MM.1S (cell line): ENCODE measurements around the gene CDKN2A.
A peak's percentile ranks its signal among the peaks of the same experiment; 100 is the strongest.

Experiments
- DNase-seq: peaks from one replicate; pipeline ENCODE4 v3.0.0-alpha.2; 2015
- H2AFZ ChIP-seq: fragments of 300-600 bp; sonication (generic); 2 replicates; pipeline ENCODE4 v1.6.0; 2016; ENCODE audit warnings: antibody characterized with exemption, low read length
- H3F3A ChIP-seq: fragments of 300-600 bp; sonication (generic); 2 replicates; pipeline ENCODE4 v1.6.1; 2016; ENCODE audit warnings: mild to moderate bottlenecking, antibody characterized with exemption, low read length, moderate library complexity, mixed read lengths; ENCODE audit not compliant: insufficient read depth
- H3K27ac ChIP-seq: fragments of 300-600 bp; sonication (generic); 2 replicates; pipeline ENCODE4 v1.5.1; 2016; ENCODE audit warnings: mild to moderate bottlenecking, low read length
- H3K27me3 ChIP-seq: fragments of 300-600 bp; sonication (generic); replicated peaks from 2 replicates; pipeline ENCODE4 v1.6.0; 2016; ENCODE audit warnings: low read length; ENCODE audit not compliant: insufficient read depth
- H3K36me3 ChIP-seq: fragments of 300-600 bp; sonication (generic); replicated peaks from 2 replicates; pipeline ENCODE4 v1.6.1; 2016; ENCODE audit warnings: mild to moderate bottlenecking, low read length, mixed read lengths; ENCODE audit not compliant: insufficient read depth
- H3K4me1 ChIP-seq: fragments of 300-600 bp; sonication (generic); 2 replicates; pipeline ENCODE4 v1.6.1; 2016; ENCODE audit warnings: low read length, mixed read lengths
- H3K4me2 ChIP-seq: fragments of 300-600 bp; sonication (generic); 2 replicates; pipeline ENCODE4 v1.6.0; 2016; ENCODE audit warnings: low read depth, low read length
- H3K4me3 ChIP-seq: fragments of 300-600 bp; sonication (generic); 2 replicates; pipeline ENCODE4 v1.5.1; 2016; ENCODE audit warnings: low read length, mixed read lengths
- H3K79me2 ChIP-seq: fragments of 300-600 bp; sonication (generic); 2 replicates; pipeline ENCODE4 v1.6.1; 2016; ENCODE audit warnings: mixed run types, low read length, mixed read lengths
- H3K9ac ChIP-seq: fragments of 300-600 bp; sonication (generic); 2 replicates; pipeline ENCODE4 v1.6.1; 2016; ENCODE audit warnings: low read length, mixed read lengths
- H3K9me2 ChIP-seq: fragments of 300-600 bp; sonication (generic); replicated peaks from 2 replicates; pipeline ENCODE4 v1.6.1; 2016; ENCODE audit warnings: mild to moderate bottlenecking, low read length, mixed read lengths; ENCODE audit not compliant: insufficient read depth
- H3K9me3 ChIP-seq: fragments of 300-600 bp; sonication (generic); replicated peaks from 2 replicates; pipeline ENCODE4 v1.6.1; 2016; ENCODE audit warnings: mild to moderate bottlenecking, low read length, mixed read lengths; ENCODE audit not compliant: insufficient read depth
- H4K20me1 ChIP-seq: fragments of 300-600 bp; sonication (generic); 2 replicates; pipeline ENCODE4 v1.6.1; 2016; ENCODE audit warnings: mild to moderate bottlenecking, low read length, moderate library complexity, mixed read lengths; ENCODE audit not compliant: insufficient read depth
- CTCF ChIP-seq: fragments of 300-600 bp; sonication (generic); IDR thresholded peaks from 2 replicates; pipeline ENCODE4 v1.5.1; 2016; ENCODE audit warnings: antibody characterized with exemption, low read length, mixed read lengths
- EZH2 ChIP-seq: fragments of 300-600 bp; sonication (generic); optimal IDR thresholded peaks from 2 replicates; pipeline ENCODE3; 2017; ENCODE audit warnings: low read depth, mild to moderate bottlenecking, antibody characterized with exemption, low read length, mixed read lengths
- EZH2phosphoT487 ChIP-seq: fragments of 300-600 bp; sonication (generic); IDR thresholded peaks from 2 replicates; pipeline ENCODE4 v1.6.1; 2018; ENCODE audit warnings: antibody characterized with exemption, low read length

Gene CDKN2A

GRCh38 chr9:22037954-22038690 is 43.9 kb upstream of the CDKN2A start:
- Histone ChIP-seq H3K36me3 (no peaks in the 10 kb centered on the region), H2AFZ (no peak overlapping the region), H3K79me2 (no peaks in the 10 kb centered on the region), H3K9me2 (no peaks in the 10 kb centered on the region), H4K20me1 (no peaks in the 10 kb centered on the region), H3K4me2 (no peak overlapping the region), H3K4me3 (no peak overlapping the region), H3K27me3 (no peaks in the 10 kb centered on the region), H3K9me3 (no peaks in the 10 kb centered on the region), H3F3A (peaks cover 9% of the 10 kb centered on the region; the same call in 1 of the 2 replicates), H3K27ac (no peak overlapping the region), H3K9ac (no peak overlapping the region), H3K4me1 (peaks cover 34% of the 10 kb centered on the region)
- TF ChIP-seq EZH2: no peak
- peak; percentile 21; the same call in 1 of the 2 replicates for TF ChIP-seq CTCF
- DNase-seq: no peak

- H3K79me2 ChIP-seq: no peaks in the 10 kb centered on the region
- H3K4me3 ChIP-seq: no peak overlapping the region
- no peak for DNase-seq
- H3K27ac ChIP-seq: no peak overlapping the region
- H3K4me2 ChIP-seq: no peak overlapping the region
- no peak overlapping the region for H3K9ac ChIP-seq
- H2AFZ ChIP-seq: no peak overlapping the region
- H3K27me3 ChIP-seq: no peaks in the 10 kb centered on the region
- H3F3A ChIP-seq: peaks cover 9% of the 10 kb centered on the region; the same call in 1 of the 2 replicates
- TF ChIP-seq EZH2 (no peak), CTCF (no peak)
- H3K9me2 ChIP-seq: no peaks in the 10 kb centered on the region
- peaks cover 39% of the 10 kb centered on the region for H3K4me1 ChIP-seq
- H4K20me1 ChIP-seq: no peaks in the 10 kb centered on the region
- H3K9me3 ChIP-seq: no peaks in the 10 kb centered on the region
- H3K36me3 ChIP-seq: no peaks in the 10 kb centered on the region
Measured at GRCh38 chr9:22036866-22037626, 42.9 kb upstream of the CDKN2A start.

- no peaks in the 10 kb centered on the region for H3K36me3 ChIP-seq
Measured at GRCh38 chr9:22035591-22036011, 41.4 kb upstream of the CDKN2A start.

More at GRCh38 chr9:22035591-22036011, 41.4 kb upstream of the CDKN2A start:
- Histone ChIP-seq H3K9ac (no peak overlapping the region), H3K9me2 (no peaks in the 10 kb centered on the region), H2AFZ (no peak overlapping the region), H3K4me3 (no peak overlapping the region; the same call in 1 of the 2 replicates), H3K4me2 (peak overlapping the region; percentile 51), H3K79me2 (no peaks in the 10 kb centered on the region), H3K27ac (peak overlapping the region; percentile 43; the same call in 1 of the 2 replicates), H3F3A (peaks cover 9% of the 10 kb centered on the region; the same call in 1 of the 2 replicates), H3K27me3 (no peaks in the 10 kb centered on the region), H4K20me1 (no peaks in the 10 kb centered on the region), H3K9me3 (no peaks in the 10 kb centered on the region), H3K4me1 (peaks cover 39% of the 10 kb centered on the region)
- TF ChIP-seq CTCF (no peak), EZH2phosphoT487 (no peak), EZH2 (no peak)
- peak; percentile 45 for DNase-seq
